CD4-positive, CD25-positive, alpha-beta regulatory T cell (primary cell): ENCODE measurements around the gene PIP5K1B. TPM values are rescaled to one million over a fixed set of nuclear protein-coding genes. Genes with fewer than 3 reads are reported as not detected.
"Not testable (repeated sequence)": the region's sequence is repeated elsewhere in the genome, so short reads cannot be mapped to it uniquely, and the experiment has no call there.

Experiments
- ATAC-seq, 2 donors: fragments of 150-1000 bp; cut with Tn5 transposase; one replicate each; pipeline ENCODE4 v1.10.0; 2021; ENCODE audit warnings: low read depth in 2 of 2, moderate number of reproducible peaks in 2 of 2, moderate library complexity in 1 of 2
- DNase-seq, 3 donors: peaks; one replicate each; pipeline versions ENCODE4 v3.0.0 to v3.0.0-alpha.2; 2012 to 2022; ENCODE audit warnings: mixed read lengths in 1 of 3
- H3K27ac ChIP-seq: one replicate; pipeline ENCODE4 v1.7.0; 2013; ENCODE audit warnings: mild to moderate bottlenecking, low read length; ENCODE audit not compliant: insufficient read depth, poor library complexity, severe bottlenecking
- H3K27me3 ChIP-seq: one replicate; pipeline ENCODE4 v1.7.0; 2013; ENCODE audit warnings: low read length; ENCODE audit not compliant: control insufficient read depth, insufficient read depth
- H3K36me3 ChIP-seq: one replicate; pipeline ENCODE4 v1.7.0; 2013; ENCODE audit warnings: mild to moderate bottlenecking, low read length, moderate library complexity; ENCODE audit not compliant: control insufficient read depth, insufficient read depth
- H3K4me1 ChIP-seq: 2 replicates; pipeline ENCODE4 v1.7.0; 2013; ENCODE audit warnings: mild to moderate bottlenecking, low read length; ENCODE audit not compliant: insufficient read depth, control insufficient read depth, poor library complexity, severe bottlenecking
- H3K4me3 ChIP-seq: one replicate; pipeline ENCODE4 v1.7.0; 2013; ENCODE audit warnings: low read depth, mild to moderate bottlenecking, low read length, moderate library complexity
- H3K9me3 ChIP-seq, 2 experiments: 1 replicate in 1 of 2; 2 replicates in 1 of 2; pipeline ENCODE4 v1.7.0; 2013; ENCODE audit warnings: low read length in 2 of 2, mild to moderate bottlenecking in 1 of 2, moderate library complexity in 1 of 2; ENCODE audit not compliant: control insufficient read depth in 2 of 2
- H3K27ac Mint-ChIP-seq, 3 donors: one replicate each; pipeline ENCODE4 v1.8.0; 2020 to 2022; ENCODE audit warnings: mild to moderate bottlenecking in 3 of 3, mixed read lengths in 3 of 3, moderate library complexity in 2 of 3
- H3K27me3 Mint-ChIP-seq: one replicate; pipeline ENCODE4 v1.8.0; 2022; ENCODE audit warnings: mild to moderate bottlenecking, mixed read lengths
- H3K36me3 Mint-ChIP-seq: one replicate; pipeline ENCODE4 v1.8.0; 2020; ENCODE audit warnings: mixed read lengths
- H3K4me1 Mint-ChIP-seq, 4 donors: one replicate each; pipeline ENCODE4 v1.8.0; 2020 to 2022; ENCODE audit warnings: mixed read lengths in 4 of 4, mild to moderate bottlenecking in 1 of 4
- H3K4me3 Mint-ChIP-seq, 4 donors: one replicate each; pipeline ENCODE4 v1.8.0; 2020 to 2022; ENCODE audit warnings: mild to moderate bottlenecking in 4 of 4, mixed read lengths in 4 of 4, moderate library complexity in 3 of 4
- H3K9me3 Mint-ChIP-seq, 7 donors: one replicate each; pipeline ENCODE4 v1.8.0; 2020 to 2022; ENCODE audit warnings: mixed read lengths in 7 of 7, mild to moderate bottlenecking in 3 of 7, moderate library complexity in 2 of 7
- polyA plus RNA-seq, 4 donors: library from polyadenylated mRNA; unstranded; fragments of 300-500 nt; fragmentation: Illumina TruSeq; gene quantifications; one replicate each; pipeline ENCODE4 v1.2.3, GENCODE V29; 2021
- total RNA-seq: library from RNA; stranded (reverse); gene quantifications from one replicate; pipeline ENCODE4 v1.2.3, GENCODE V29; 2022

The PIP5K1B gene
- total and polyA plus RNA-seq, 5 donors from 2014 or later = 0.47 to 1.9 (median 1.0) TPM

DNA sequence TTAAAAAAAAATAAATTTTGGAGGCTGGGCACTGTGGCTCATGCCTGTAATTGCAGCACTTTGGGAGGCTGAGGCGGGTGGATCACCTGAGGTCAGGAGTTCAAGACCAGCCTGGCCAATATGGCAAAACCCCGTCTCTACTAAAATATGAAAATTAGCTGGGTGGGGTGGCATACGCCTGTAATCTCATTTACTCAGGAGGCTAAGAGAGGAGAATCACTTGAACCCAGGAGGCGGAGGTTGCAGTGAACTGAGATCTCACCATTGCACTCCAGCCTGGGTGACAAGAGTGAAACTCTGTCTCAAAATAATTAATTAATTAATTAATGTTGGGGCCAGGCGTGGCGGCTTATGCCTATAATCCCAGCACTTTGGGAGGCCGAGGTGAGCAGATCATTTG is 281.9 kb downstream of the PIP5K1B start:
- not testable (repeated sequence) for DNase-seq, H3K9me3 Mint-ChIP-seq, H3K27me3 ChIP-seq, H3K9me3 ChIP-seq, H3K27ac Mint-ChIP-seq, ATAC-seq, H3K27ac ChIP-seq, H3K4me3 ChIP-seq, H3K36me3 Mint-ChIP-seq, H3K27me3 Mint-ChIP-seq, H3K4me3 Mint-ChIP-seq, H3K36me3 ChIP-seq
- peaks cover 15% of the 10 kb centered on the region for H3K4me1 ChIP-seq
- peaks cover 6 to 15% (median 12%) of the 10 kb centered on the region in 4 donors for H3K4me1 Mint-ChIP-seq

GRCh38 chr9:68991457-68991856 is 286.4 kb downstream of the PIP5K1B start:
- Histone ChIP-seq H3K4me1 (peaks cover 5% of the 10 kb centered on the region), H3K27me3 (no peaks in the 10 kb centered on the region), H3K27ac (no peak overlapping the region), H3K36me3 (no peaks in the 10 kb centered on the region), H3K9me3 (no peaks in the 10 kb centered on the region), H3K4me3 (no peak overlapping the region)
- H3K27ac Mint-ChIP-seq = no peak overlapping the region
- H3K36me3 Mint-ChIP-seq = no peaks in the 10 kb centered on the region
- DNase-seq (no peak), ATAC-seq (no peak)
- no peaks in the 10 kb centered on the region for H3K27me3 Mint-ChIP-seq
- H3K4me1 Mint-ChIP-seq = peaks cover 7 to 14% (median 8%) of the 10 kb centered on the region in 4 donors
- H3K4me3 Mint-ChIP-seq = no peak overlapping the region
- H3K9me3 Mint-ChIP-seq = peaks cover 0 to 1% (median 0%) of the 10 kb centered on the region in 7 donors

DNA sequence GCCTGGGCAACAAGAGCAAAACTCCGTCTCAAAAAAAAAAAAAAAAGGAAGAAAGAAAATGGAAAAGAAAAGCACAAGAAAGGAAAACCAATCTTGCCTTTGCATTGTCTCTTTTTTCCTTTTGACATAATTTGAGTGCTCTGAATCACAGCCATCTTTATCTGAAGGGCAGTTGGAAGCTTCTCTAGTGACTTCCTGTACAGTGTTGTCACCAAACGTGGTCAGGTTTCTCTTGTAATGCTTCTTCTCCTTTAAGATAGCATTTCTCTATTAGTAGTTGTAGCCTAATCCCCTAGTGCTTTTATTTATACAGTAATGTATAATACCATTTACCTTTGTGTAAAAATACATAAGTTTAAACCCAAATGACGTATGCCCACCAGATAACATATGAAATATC is 290.7 kb downstream of the PIP5K1B start:
- DNase-seq = peak in 1 of 3 donors; percentile 47
- H3K4me1 Mint-ChIP-seq = peaks cover 14 to 43% (median 27%) of the 10 kb centered on the region in 4 donors
- H3K36me3 Mint-ChIP-seq = no peaks in the 10 kb centered on the region
- peak overlapping the region; percentile 4 to 83 (median 68) for H3K27ac Mint-ChIP-seq
- Histone ChIP-seq H3K4me1 (peaks cover 12% of the 10 kb centered on the region), H3K9me3 (no peaks in the 10 kb centered on the region), H3K4me3 (peak overlapping the region; percentile 73), H3K27ac (no peak overlapping the region), H3K27me3 (no peaks in the 10 kb centered on the region), H3K36me3 (no peaks in the 10 kb centered on the region)
- no peaks in the 10 kb centered on the region for H3K27me3 Mint-ChIP-seq
- H3K4me3 Mint-ChIP-seq = peak overlapping the region in 1 of 4 donors; percentile 68
- H3K9me3 Mint-ChIP-seq = peaks cover 0 to 1% (median 0%) of the 10 kb centered on the region in 7 donors
- no peak for ATAC-seq

DNA sequence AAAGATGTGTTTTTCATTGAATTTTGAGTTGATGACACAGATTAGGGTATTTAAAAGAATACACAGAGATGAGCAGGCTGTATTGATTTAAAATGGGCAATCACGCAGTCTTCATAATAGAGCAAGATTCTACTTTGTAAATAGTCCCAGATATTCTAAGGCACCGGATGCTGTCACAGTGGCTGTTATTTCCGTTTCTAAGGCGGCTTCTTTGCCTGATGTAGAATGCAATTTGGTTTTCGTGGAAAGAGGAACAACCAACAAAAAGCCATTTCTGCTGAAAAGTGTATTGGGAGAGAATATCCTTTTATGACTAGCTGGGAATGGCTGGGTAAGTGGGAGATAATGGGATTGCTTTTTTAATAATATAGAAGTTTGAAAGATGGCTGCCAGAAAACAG is 291.4 kb downstream of the PIP5K1B start:
- Mint-ChIP-seq H3K9me3 (peaks cover 0 to 1% (median 0%) of the 10 kb centered on the region in 7 donors), H3K27me3 (no peaks in the 10 kb centered on the region), H3K27ac (peak overlapping the region; percentile 4 to 83 (median 68)), H3K4me3 (peak overlapping the region; percentile 68 to 78 (median 77)), H3K36me3 (no peaks in the 10 kb centered on the region), H3K4me1 (peaks cover 14 to 43% (median 27%) of the 10 kb centered on the region in 4 donors)
- peak overlapping the region; percentile 73 for H3K4me3 ChIP-seq
- no peak for ATAC-seq
- peak in 1 of 3 donors; percentile 62 for DNase-seq
- H3K36me3 ChIP-seq = no peaks in the 10 kb centered on the region
- H3K27ac ChIP-seq = peak overlapping the region; percentile 53
- peaks cover 12% of the 10 kb centered on the region for H3K4me1 ChIP-seq
- no peaks in the 10 kb centered on the region for H3K9me3 ChIP-seq
- no peaks in the 10 kb centered on the region for H3K27me3 ChIP-seq

- H3K4me1 Mint-ChIP-seq = peaks cover 14 to 43% (median 27%) of the 10 kb centered on the region in 4 donors
- Histone ChIP-seq H3K27ac (no peak overlapping the region), H3K36me3 (no peaks in the 10 kb centered on the region), H3K4me1 (peaks cover 12% of the 10 kb centered on the region), H3K4me3 (peak overlapping the region; percentile 73), H3K9me3 (no peaks in the 10 kb centered on the region), H3K27me3 (no peaks in the 10 kb centered on the region)
- ATAC-seq (no peak), DNase-seq (no peak)
- peak overlapping the region in 2 of 4 donors; percentile 78 for H3K4me3 Mint-ChIP-seq
- H3K27me3 Mint-ChIP-seq = no peaks in the 10 kb centered on the region
- peaks cover 0 to 1% (median 0%) of the 10 kb centered on the region in 7 donors for H3K9me3 Mint-ChIP-seq
- peak overlapping the region in 2 of 3 donors; percentile 79 to 83 for H3K27ac Mint-ChIP-seq
- no peaks in the 10 kb centered on the region for H3K36me3 Mint-ChIP-seq
Observed at GRCh38 chr9:68997666-68998065, 292.6 kb downstream of the PIP5K1B start.

DNA sequence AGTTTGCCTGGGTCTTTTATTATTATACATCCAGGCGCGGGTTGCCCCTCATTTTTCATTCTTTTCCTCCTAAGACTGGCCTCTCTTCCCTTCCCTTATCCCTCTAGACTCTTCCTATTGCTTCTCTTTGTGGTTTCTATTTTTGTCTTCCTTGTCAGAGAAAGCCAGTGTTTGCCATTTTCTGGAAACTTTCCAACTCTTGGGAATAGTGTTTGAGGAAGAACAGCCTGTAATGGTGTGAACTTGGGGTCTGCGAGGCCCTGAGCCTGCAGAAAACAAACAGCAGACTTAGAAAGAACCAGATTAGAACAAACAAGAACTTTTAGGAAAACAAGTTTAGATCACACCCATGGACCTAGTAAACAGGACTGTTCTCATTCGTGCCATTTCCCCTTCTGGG is 293.3 kb downstream of the PIP5K1B start:
- peaks cover 14 to 40% (median 27%) of the 10 kb centered on the region in 4 donors for H3K4me1 Mint-ChIP-seq
- no peak for ATAC-seq
- peak overlapping the region; percentile 79 to 83 (median 81) for H3K27ac Mint-ChIP-seq
- Histone ChIP-seq H3K4me1 (peaks cover 12% of the 10 kb centered on the region), H3K36me3 (no peaks in the 10 kb centered on the region), H3K27ac (no peak overlapping the region), H3K27me3 (no peaks in the 10 kb centered on the region), H3K4me3 (peak overlapping the region; percentile 43), H3K9me3 (no peaks in the 10 kb centered on the region)
- no peaks in the 10 kb centered on the region for H3K9me3 Mint-ChIP-seq
- no peak for DNase-seq
- H3K27me3 Mint-ChIP-seq = no peaks in the 10 kb centered on the region
- H3K36me3 Mint-ChIP-seq = no peaks in the 10 kb centered on the region
- H3K4me3 Mint-ChIP-seq = peak overlapping the region; percentile 27 to 78 (median 38)

GRCh38 chr9:68998812-68999211 is 293.8 kb downstream of the PIP5K1B start:
- ATAC-seq (no peak), DNase-seq (peak in 1 of 3 donors; percentile 51)
- Mint-ChIP-seq H3K9me3 (no peaks in the 10 kb centered on the region), H3K36me3 (no peaks in the 10 kb centered on the region), H3K27ac (peak overlapping the region; percentile 57 to 93 (median 81)), H3K4me3 (peak overlapping the region in 3 of 4 donors; percentile 38 to 78 (median 73)), H3K27me3 (no peaks in the 10 kb centered on the region), H3K4me1 (peaks cover 14 to 39% (median 26%) of the 10 kb centered on the region in 4 donors)
- H3K36me3 ChIP-seq = no peaks in the 10 kb centered on the region
- H3K9me3 ChIP-seq = no peaks in the 10 kb centered on the region
- H3K27me3 ChIP-seq = no peaks in the 10 kb centered on the region
- peak overlapping the region; percentile 43 for H3K4me3 ChIP-seq
- H3K4me1 ChIP-seq = peaks cover 12% of the 10 kb centered on the region
- H3K27ac ChIP-seq = peak overlapping the region; percentile 8
